Lower leg skin (tissue), 4 donors: ENCODE data around the gene HLA-DQA1. TPM values are rescaled to one million over a fixed set of nuclear protein-coding genes. Genes with fewer than 3 reads are reported as not detected.
A peak's percentile ranks its signal among the peaks of the same experiment; 100 is the strongest.
"Not testable (repeated sequence)": the region's sequence is repeated elsewhere in the genome, so short reads cannot be mapped to it uniquely, and the experiment has no call there.

Source experiments
- DNase-seq, 2 donors: peaks; one replicate each; pipeline ENCODE4 v3.0.0-alpha.2; 2019; ENCODE audit warnings: low spot score in 2 of 2
- H3K4me3 ChIP-seq: fragments of 200-600 bp; sonication (generic); 2 replicates; pipeline ENCODE4 v1.5.1; 2017; ENCODE audit warnings: mild to moderate bottlenecking, low read depth; ENCODE audit not compliant: poor library complexity, severe bottlenecking
- CTCF ChIP-seq, 3 donors: fragments of 450-650 bp; IDR thresholded peaks; one replicate each; pipeline ENCODE4 v1.5.1; 2016; ENCODE audit warnings: antibody characterized with exemption in 3 of 3, mild to moderate bottlenecking in 3 of 3, moderate library complexity in 2 of 3
- POLR2A ChIP-seq, 2 donors: fragments of 450-650 bp; IDR thresholded peaks; one replicate each; pipeline ENCODE4 v1.6.1; 2016 to 2017; ENCODE audit warnings: antibody characterized with exemption in 2 of 2, mild to moderate bottlenecking in 1 of 2, moderate library complexity in 1 of 2
- WGBS, 2 donors: methylation state at CpG; one replicate each; pipeline ENCODE4 v1.1.5; 2018; 5-methylcytosine and 5-hydroxymethylcytosine counted together
- intact Hi-C: fragments of 100-400 bp; cut with DNase I; formaldehyde crosslinking; loops from one replicate; pipeline ENCODE4 v1.15.0; 2023; ENCODE audit warnings: low total_unique reads
- total RNA-seq, 4 donors: library from RNA; depleted of rRNA; stranded (reverse); fragments of >200 nt; gene quantifications; one replicate each; pipeline ENCODE4 v1.1.0, GENCODE V29; 2016

Gene HLA-DQA1
- 10 to 100 TPM in 2 of 4 donors, 1 to 10 TPM in 2; 4.7 to 19.8 (median 10.3) TPM for total RNA-seq

GRCh38 chr6:32637219-32637880, at the start of gene HLA-DQA1:
HLA-DQA1 (plus strand) TSS chr6:32637406; CDS start chr6:32637459, 53 bp downstream.
- no peak within 1 kb of the TSS for H3K4me3 ChIP-seq
- TF ChIP-seq CTCF (IDR thresholded peaks at IDR 0.05) (no peak), POLR2A (IDR thresholded peaks at IDR 0.05) (no peak)
- 40 to 59% methylated on average over 7 of the region's 7 CpGs for WGBS, 2 donors
- intact Hi-C loops, result no loop called here
- DNase-seq, result peak in 1 of 2 donors; percentile 20

- H3K4me3 ChIP-seq, result no peak overlapping the region
- intact Hi-C loops, result loop anchor here (10.0 kb wide), 1 partner anchor 63 kb away; no protein-coding TSS in a partner anchor
- DNase-seq, result no peak
- WGBS, 2 donors, result 68 to 71% methylated on average over 2 of the region's 2 CpGs
- TF ChIP-seq POLR2A (IDR thresholded peaks at IDR 0.05), result no peak
- TF ChIP-seq CTCF (IDR thresholded peaks at IDR 0.05), result no peak
Observed at GRCh38 chr6:32588156-32588555, 49.0 kb upstream of the HLA-DQA1 start.

GRCh38 chr6:32589596-32590449, 47.4 kb upstream of the HLA-DQA1 start, which contains the start of gene HLA-DRB1:
HLA-DRB1 (minus strand) TSS chr6:32589848; CDS start chr6:32589742, 106 bp downstream.
- DNase-seq, result no peak
- no peak within 1 kb of the TSS for H3K4me3 ChIP-seq
- no peak for TF ChIP-seq POLR2A (IDR thresholded peaks at IDR 0.05)
- 16 to 70% methylated on average over 9 of the region's 9 CpGs for WGBS, 2 donors
- intact Hi-C loops, result loop anchor here (10.0 kb wide), 1 partner anchor 65 kb away; no protein-coding TSS in a partner anchor

- 72 to 83% methylated on average over 1 to 10 of the region's 10 CpGs for WGBS, 2 donors
- H3K4me3 ChIP-seq, intact Hi-C loops, DNase-seq: not testable (repeated sequence)
Observed at GRCh38 chr6:32590713-32591112, 46.5 kb upstream of the HLA-DQA1 start.

- no peak for DNase-seq
- H3K4me3 ChIP-seq, result no peak overlapping the region
- TF ChIP-seq CTCF (IDR thresholded peaks at IDR 0.05) (no peak), POLR2A (IDR thresholded peaks at IDR 0.05) (no peak)
- intact Hi-C loops, result no loop called here
Observed at GRCh38 chr6:32597024-32597423, 40.2 kb upstream of the HLA-DQA1 start.

- no peak overlapping the region for H3K4me3 ChIP-seq
- intact Hi-C loops, result no loop called here
- TF ChIP-seq POLR2A (IDR thresholded peaks at IDR 0.05) (no peak), CTCF (IDR thresholded peaks at IDR 0.05) (no peak)
- 51 to 81% methylated on average over 3 of the region's 3 CpGs for WGBS, 2 donors
- DNase-seq, result no peak
Observed at GRCh38 chr6:32602383-32602782, 34.8 kb upstream of the HLA-DQA1 start.
